DND-41 (cell line): Measurements from ENCODE around the gene C14orf119.

ENCODE experiments used
- EZH2 ChIP-seq: IDR thresholded peaks from 3 replicates; pipeline ENCODE4 v1.6.1; 2012; ENCODE audit warnings: borderline replicate concordance, low read depth, mild to moderate bottlenecking, moderate library complexity, low read length, inconsistent platforms; ENCODE audit not compliant: severe bottlenecking
- TF ChIP-seq, protein P1 (sequence below): IDR thresholded peaks from 2 replicates; pipeline ENCODE4 v1.5.1; 2012; ENCODE audit warnings: borderline replicate concordance, low read length, moderate library complexity, mild to moderate bottlenecking; ENCODE audit not compliant: poor library complexity, severe bottlenecking; ENCODE audit errors: extremely low read depth

DNA sequence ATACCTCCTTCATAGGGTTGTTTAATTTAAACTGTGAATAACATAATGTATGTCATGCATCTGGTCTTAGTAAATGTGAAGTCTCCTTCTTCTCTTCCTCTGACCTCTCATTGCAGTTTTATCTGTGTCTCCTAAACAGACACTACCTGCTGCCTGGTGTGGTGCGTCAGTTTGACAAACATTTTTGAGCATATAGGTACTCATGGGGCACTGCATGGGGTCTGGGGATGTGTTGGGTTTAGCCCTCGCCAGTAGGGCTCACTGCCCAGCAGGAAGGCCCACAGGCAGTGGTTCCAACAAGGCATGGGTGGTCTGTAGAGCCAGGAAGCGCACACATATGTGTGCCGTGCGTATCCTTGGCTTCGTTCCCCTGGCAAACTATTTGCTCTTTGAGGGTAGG is 26.8 kb downstream of the C14orf119 start:
- TF ChIP-seq, protein P1, sequence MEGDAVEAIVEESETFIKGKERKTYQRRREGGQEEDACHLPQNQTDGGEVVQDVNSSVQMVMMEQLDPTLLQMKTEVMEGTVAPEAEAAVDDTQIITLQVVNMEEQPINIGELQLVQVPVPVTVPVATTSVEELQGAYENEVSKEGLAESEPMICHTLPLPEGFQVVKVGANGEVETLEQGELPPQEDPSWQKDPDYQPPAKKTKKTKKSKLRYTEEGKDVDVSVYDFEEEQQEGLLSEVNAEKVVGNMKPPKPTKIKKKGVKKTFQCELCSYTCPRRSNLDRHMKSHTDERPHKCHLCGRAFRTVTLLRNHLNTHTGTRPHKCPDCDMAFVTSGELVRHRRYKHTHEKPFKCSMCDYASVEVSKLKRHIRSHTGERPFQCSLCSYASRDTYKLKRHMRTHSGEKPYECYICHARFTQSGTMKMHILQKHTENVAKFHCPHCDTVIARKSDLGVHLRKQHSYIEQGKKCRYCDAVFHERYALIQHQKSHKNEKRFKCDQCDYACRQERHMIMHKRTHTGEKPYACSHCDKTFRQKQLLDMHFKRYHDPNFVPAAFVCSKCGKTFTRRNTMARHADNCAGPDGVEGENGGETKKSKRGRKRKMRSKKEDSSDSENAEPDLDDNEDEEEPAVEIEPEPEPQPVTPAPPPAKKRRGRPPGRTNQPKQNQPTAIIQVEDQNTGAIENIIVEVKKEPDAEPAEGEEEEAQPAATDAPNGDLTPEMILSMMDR: no peak
- no peak for TF ChIP-seq EZH2
